ENCODE results near the gene ATF6.

Gene ATF6

GRCh38 chr1:161970633-161971032 is 204.5 kb downstream of the ATF6 start:
- H3K4me3 ChIP-seq (replicated peaks; ENCODE audit: low read depth, low read length), result no peak overlapping the region
- no peak for TF ChIP-seq CTCF (IDR thresholded peaks at IDR 0.05; ENCODE audit: low read length, missing control alignments)
- DNase-seq (ENCODE audit: low read depth), result no peak

- no peak for TF ChIP-seq CTCF (IDR thresholded peaks at IDR 0.05; ENCODE audit: low read length, missing control alignments)
- no peak for DNase-seq (ENCODE audit: low read depth)
- H3K4me3 ChIP-seq (replicated peaks; ENCODE audit: low read depth, low read length), result no peak overlapping the region
Measured at GRCh38 chr1:161972828-161973227, 206.7 kb downstream of the ATF6 start.

GRCh38 chr1:161973924-161974845 is 208.1 kb downstream of the ATF6 start:
- DNase-seq (ENCODE audit: low read depth), result no peak
- no peak for TF ChIP-seq CTCF (IDR thresholded peaks at IDR 0.05; ENCODE audit: low read length, missing control alignments)

GRCh38 chr1:161978011-161978790 is 212.1 kb downstream of the ATF6 start:
- no peak overlapping the region for H3K4me3 ChIP-seq (replicated peaks; ENCODE audit: low read depth, low read length)
- no peak for TF ChIP-seq CTCF (IDR thresholded peaks at IDR 0.05; ENCODE audit: low read length, missing control alignments)
- DNase-seq (ENCODE audit: low read depth), result no peak

More at GRCh38 chr1:161973924-161974845, 208.1 kb downstream of the ATF6 start:
- no peak overlapping the region for H3K4me3 ChIP-seq (replicated peaks; ENCODE audit: low read depth, low read length)

GRCh38 chr1:161981126-161981525 is 215.0 kb downstream of the ATF6 start:
- no peak overlapping the region for H3K4me3 ChIP-seq (replicated peaks; ENCODE audit: low read depth, low read length)
- no peak for DNase-seq (ENCODE audit: low read depth)
- no peak for TF ChIP-seq CTCF (IDR thresholded peaks at IDR 0.05; ENCODE audit: low read length, missing control alignments)

- no peak for TF ChIP-seq CTCF (IDR thresholded peaks at IDR 0.05; ENCODE audit: low read length, missing control alignments)
- DNase-seq (ENCODE audit: low read depth), result no peak
- no peak overlapping the region for H3K4me3 ChIP-seq (replicated peaks; ENCODE audit: low read depth, low read length)
Measured at GRCh38 chr1:161981735-161982506, 215.8 kb downstream of the ATF6 start.

All from fibroblast of pulmonary artery (primary cell).